Right lobe of liver (tissue), 6 donors: ENCODE data around the gene CUX1. TPM values are rescaled to one million over a fixed set of nuclear protein-coding genes. Genes with fewer than 3 reads are reported as not detected.

Experiments
- ATAC-seq, 4 donors: fragments of 200-7000 bp; cut with Tn5 transposase; one replicate each; pipeline ENCODE4 v1.9.1; 2020; ENCODE audit warnings: mild to moderate bottlenecking in 4 of 4, moderate library complexity in 4 of 4
- DNase-seq, 3 donors: peaks; one replicate each; pipeline ENCODE4 v3.0.0-alpha.2; 2020
- H3K27ac ChIP-seq, 3 donors: fragments of 200-600 bp; one replicate each; pipeline ENCODE4 v1.8.0; 2022
- H3K27me3 ChIP-seq, 2 donors: fragments of 200-600 bp; one replicate each; pipeline ENCODE4 v1.8.0; 2022
- H3K36me3 ChIP-seq, 4 donors: fragments of 200-600 bp; sonication (generic) in 1 of 4; one replicate each; pipeline versions ENCODE4 v1.5.1 to v1.8.0; 2017 to 2022; ENCODE audit warnings: control low read depth in 1 of 4
- H3K4me1 ChIP-seq, 4 donors: fragments of 200-600 bp; sonication (generic) in 1 of 4; one replicate each; pipeline versions ENCODE4 v1.5.1 to v1.8.0; 2017 to 2022; ENCODE audit warnings: control low read depth in 1 of 4
- H3K4me3 ChIP-seq, 3 donors: fragments of 200-600 bp; one replicate each; pipeline ENCODE4 v1.8.0; 2022
- H3K9me3 ChIP-seq, 4 donors: fragments of 200-600 bp; sonication (generic) in 1 of 4; one replicate each; pipeline versions ENCODE4 v1.5.1 to v1.8.0; 2017 to 2022; ENCODE audit warnings: control low read depth in 1 of 4
- CTCF ChIP-seq, 4 donors: fragments of 200-600 bp in 3 of 4; fragments of 450-650 bp in 1 of 4; IDR thresholded peaks; one replicate each; pipeline versions ENCODE4 v1.5.1 to v1.8.0; 2016 to 2022; ENCODE audit warnings: antibody characterized with exemption in 4 of 4, mild to moderate bottlenecking in 2 of 4
- POLR2A ChIP-seq: fragments of 450-650 bp; IDR thresholded peaks from one replicate; pipeline ENCODE4 v1.6.1; 2017; ENCODE audit warnings: antibody characterized with exemption, mild to moderate bottlenecking
- WGBS: methylation state at CpG from one replicate; pipeline ENCODE4 v1.1.6; 2018; ENCODE audit warnings: low coverage, low lambda C conversion rate; ENCODE audit not compliant: insufficient coverage; ENCODE audit errors: missing lambda C conversion rate; 5-methylcytosine and 5-hydroxymethylcytosine counted together
- intact Hi-C, 2 donors: fragments of 100-400 bp; cut with DNase I; formaldehyde crosslinking; loops; one replicate each; pipeline versions ENCODE4 v1.11.2 to v1.14.1; 2022
- total RNA-seq, 6 experiments: library from RNA; depleted of rRNA in 2 of 6; stranded (reverse); fragments of >200 nt in 2 of 6; fragmentation: NEBNext Ultra II Directional in 3 of 6; extraction: Animal tissue kit (Norgen Biotek cat#: 25700) in 3 of 6; gene quantifications; one replicate each; pipeline versions ENCODE4 v1.1.0 to v1.2.4, GENCODE V29; 2016 to 2023
- donor health status: DM: no; HTN: yes; CAD: no.
- donor health status: DM: no; HTN: no; CAD: no.
- donor health status: DM: no; HTN: no; CAD: no.
- donor health status: DM: no; HTN: yes; CAD: no.
- donor health status: DM: no; HTN: yes; CAD: no.

CUX1 gene
- total RNA-seq, 6 experiments from 2014 or later, result 34.3 to 53.1 (median 40.6) TPM

DNA sequence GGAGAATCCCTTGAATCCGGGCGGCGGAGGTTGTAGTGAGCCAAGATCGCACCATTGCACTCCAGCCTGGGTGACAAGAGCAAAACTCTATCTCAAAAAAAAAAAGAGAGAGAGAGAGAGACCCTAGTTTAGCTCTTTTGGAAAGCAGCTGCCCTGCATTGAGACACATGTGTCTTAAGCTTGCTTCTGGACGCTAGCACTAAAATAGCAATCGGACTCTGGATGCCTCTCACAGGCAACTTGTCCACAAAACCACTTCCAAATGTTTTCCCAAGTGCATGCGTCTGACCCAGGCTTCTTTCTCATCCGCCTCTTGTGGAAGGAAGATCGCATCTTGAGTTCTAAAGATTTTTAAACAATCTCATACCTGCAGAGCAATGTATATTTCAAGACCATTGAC, 182.7 kb downstream of the CUX1 start:
- no peak overlapping the region for H3K27ac ChIP-seq
- intact Hi-C loops, result no loop called here
- DNase-seq (no peak), ATAC-seq (no peak)
- no peaks in the 10 kb centered on the region for H3K27me3 ChIP-seq
- no peaks in the 10 kb centered on the region for H3K4me1 ChIP-seq
- H3K9me3 ChIP-seq, result no peaks in the 10 kb centered on the region
- no peak overlapping the region for H3K4me3 ChIP-seq
- H3K36me3 ChIP-seq, result no peaks in the 10 kb centered on the region
- no peak for TF ChIP-seq POLR2A
- no peak for TF ChIP-seq CTCF (IDR thresholded peaks at IDR 0.05)
- 88% methylated on average over 8 of the region's 9 CpGs for WGBS

GRCh38 chr7:102004229-102004628, 186.8 kb downstream of the CUX1 start:
- no peak for ATAC-seq

GRCh38 chr7:102004848-102005247, 187.4 kb downstream of the CUX1 start:
- no peaks in the 10 kb centered on the region for H3K27me3 ChIP-seq
- TF ChIP-seq POLR2A, result no peak
- no peak for TF ChIP-seq CTCF (IDR thresholded peaks at IDR 0.05)
- H3K27ac ChIP-seq, result no peak overlapping the region
- no peaks in the 10 kb centered on the region for H3K4me1 ChIP-seq
- WGBS, result 94% methylated on average over 4 of the region's 7 CpGs
- no peak overlapping the region for H3K4me3 ChIP-seq
- no peak for DNase-seq
- no peaks in the 10 kb centered on the region for H3K36me3 ChIP-seq
- H3K9me3 ChIP-seq, result no peaks in the 10 kb centered on the region
- no peak for ATAC-seq
- intact Hi-C loops, result no loop called here

More at GRCh38 chr7:102004229-102004628, 186.8 kb downstream of the CUX1 start:
- H3K4me3 ChIP-seq, result no peak overlapping the region
- no peaks in the 10 kb centered on the region for H3K9me3 ChIP-seq
- intact Hi-C loops, result no loop called here
- DNase-seq, result no peak
- no peaks in the 10 kb centered on the region for H3K36me3 ChIP-seq
- no peak overlapping the region for H3K27ac ChIP-seq
- WGBS, result 50% methylated on average over 4 of the region's 4 CpGs
- TF ChIP-seq CTCF (IDR thresholded peaks at IDR 0.05) (no peak), POLR2A (no peak)
- H3K4me1 ChIP-seq, result no peaks in the 10 kb centered on the region
- no peaks in the 10 kb centered on the region for H3K27me3 ChIP-seq

DNA sequence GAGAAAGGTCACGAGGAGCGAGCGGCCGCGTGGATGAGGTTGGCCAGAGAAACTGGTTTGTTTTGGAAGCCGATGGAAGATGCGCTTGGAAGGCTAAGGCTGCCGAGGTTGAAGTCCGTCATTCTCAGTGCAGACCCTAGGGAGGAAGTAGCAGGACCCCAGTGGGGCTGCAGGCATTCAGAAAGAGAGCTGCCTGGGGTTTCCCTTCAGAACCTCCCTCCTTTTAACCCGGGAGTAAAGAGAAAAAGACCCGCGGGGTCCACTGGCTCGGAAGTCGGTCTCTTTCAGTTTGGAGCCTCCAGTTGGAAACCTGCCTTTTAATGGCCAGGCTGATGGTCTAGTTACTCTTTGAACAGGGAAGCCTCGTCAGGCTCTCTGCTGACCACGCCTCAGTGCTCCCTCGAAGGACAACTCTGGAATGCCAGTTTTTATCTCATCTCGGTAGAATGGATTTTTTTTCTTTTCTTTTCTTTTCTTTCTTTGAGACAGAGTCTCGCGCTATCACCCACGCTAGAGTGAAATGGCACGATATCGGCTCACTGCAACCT, 188.6 kb downstream of the CUX1 start:
- Histone ChIP-seq H3K36me3 (no peaks in the 10 kb centered on the region), H3K4me3 (no peak overlapping the region), H3K9me3 (no peaks in the 10 kb centered on the region), H3K27me3 (no peaks in the 10 kb centered on the region), H3K4me1 (no peaks in the 10 kb centered on the region), H3K27ac (no peak overlapping the region)
- ATAC-seq (no peak), DNase-seq (no peak)
- TF ChIP-seq POLR2A (no peak), CTCF (IDR thresholded peaks at IDR 0.05) (no peak)
- 94% methylated on average over 18 of the region's 23 CpGs for WGBS
- intact Hi-C loops, result no loop called here

DNA sequence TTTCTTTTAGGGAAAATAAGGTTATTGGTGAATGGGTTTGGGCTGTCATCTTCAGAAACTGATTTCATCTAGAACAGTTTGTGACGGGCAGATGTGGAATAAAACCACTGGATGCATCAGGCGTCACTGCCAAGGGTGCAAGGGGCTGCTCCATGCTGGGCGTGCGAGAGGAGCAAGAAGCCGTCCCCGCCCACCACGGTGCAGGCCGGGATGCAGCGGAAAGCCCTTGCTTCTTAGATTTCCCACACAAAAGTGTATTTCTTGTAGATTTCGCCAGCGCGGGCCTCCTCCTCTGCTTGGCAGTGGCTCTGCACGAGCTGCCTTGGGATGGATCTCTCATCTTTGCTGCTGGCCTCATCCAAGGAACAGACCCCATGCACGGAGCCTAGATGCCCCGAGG, 189.3 kb downstream of the CUX1 start:
- WGBS, result 90% methylated on average over 8 of the region's 15 CpGs

More for the DNA sequence above, 189.3 kb downstream of the CUX1 start:
- Histone ChIP-seq H3K9me3 (no peaks in the 10 kb centered on the region), H3K36me3 (no peaks in the 10 kb centered on the region), H3K4me1 (no peaks in the 10 kb centered on the region), H3K27me3 (no peaks in the 10 kb centered on the region), H3K27ac (no peak overlapping the region), H3K4me3 (no peak overlapping the region)
- no peak for DNase-seq
- TF ChIP-seq CTCF (IDR thresholded peaks at IDR 0.05) (no peak), POLR2A (no peak)
- intact Hi-C loops, result no loop called here
- ATAC-seq, result no peak
